ENCODE measurements around the gene RNU5B-1.

DNA sequence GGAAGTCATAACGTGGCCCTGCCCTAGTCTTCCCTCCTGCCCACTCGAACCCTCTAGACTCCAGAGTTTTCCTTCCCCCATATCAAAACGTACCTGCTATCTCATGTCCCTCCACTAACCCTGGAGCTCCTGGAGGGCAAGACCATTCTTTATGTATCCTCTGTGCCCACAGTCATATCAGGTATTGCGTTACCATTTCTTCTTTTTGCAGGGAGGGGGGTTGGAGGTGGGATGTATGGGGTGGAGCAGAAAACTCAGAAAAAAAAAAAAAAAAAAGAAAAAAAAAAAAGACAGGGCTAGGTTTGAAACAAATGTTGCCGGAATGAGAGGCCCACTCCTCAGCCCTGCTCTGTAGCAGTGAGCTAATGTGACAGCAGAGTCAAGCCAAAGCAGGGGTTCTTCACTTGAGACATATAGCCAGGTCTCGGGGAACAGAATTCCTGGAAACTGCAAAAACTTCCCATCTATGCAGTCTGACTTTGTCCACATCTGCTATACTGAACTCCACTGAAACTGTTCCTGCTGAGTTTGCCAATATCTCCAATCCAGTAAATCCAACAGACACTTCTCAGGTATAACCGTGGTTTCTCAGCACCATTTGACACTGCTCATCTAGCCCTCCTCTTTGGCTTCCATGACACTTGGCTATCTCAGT is 48.9 kb upstream of the RNU5B-1 start:
- TF ChIP-seq, protein P1, sequence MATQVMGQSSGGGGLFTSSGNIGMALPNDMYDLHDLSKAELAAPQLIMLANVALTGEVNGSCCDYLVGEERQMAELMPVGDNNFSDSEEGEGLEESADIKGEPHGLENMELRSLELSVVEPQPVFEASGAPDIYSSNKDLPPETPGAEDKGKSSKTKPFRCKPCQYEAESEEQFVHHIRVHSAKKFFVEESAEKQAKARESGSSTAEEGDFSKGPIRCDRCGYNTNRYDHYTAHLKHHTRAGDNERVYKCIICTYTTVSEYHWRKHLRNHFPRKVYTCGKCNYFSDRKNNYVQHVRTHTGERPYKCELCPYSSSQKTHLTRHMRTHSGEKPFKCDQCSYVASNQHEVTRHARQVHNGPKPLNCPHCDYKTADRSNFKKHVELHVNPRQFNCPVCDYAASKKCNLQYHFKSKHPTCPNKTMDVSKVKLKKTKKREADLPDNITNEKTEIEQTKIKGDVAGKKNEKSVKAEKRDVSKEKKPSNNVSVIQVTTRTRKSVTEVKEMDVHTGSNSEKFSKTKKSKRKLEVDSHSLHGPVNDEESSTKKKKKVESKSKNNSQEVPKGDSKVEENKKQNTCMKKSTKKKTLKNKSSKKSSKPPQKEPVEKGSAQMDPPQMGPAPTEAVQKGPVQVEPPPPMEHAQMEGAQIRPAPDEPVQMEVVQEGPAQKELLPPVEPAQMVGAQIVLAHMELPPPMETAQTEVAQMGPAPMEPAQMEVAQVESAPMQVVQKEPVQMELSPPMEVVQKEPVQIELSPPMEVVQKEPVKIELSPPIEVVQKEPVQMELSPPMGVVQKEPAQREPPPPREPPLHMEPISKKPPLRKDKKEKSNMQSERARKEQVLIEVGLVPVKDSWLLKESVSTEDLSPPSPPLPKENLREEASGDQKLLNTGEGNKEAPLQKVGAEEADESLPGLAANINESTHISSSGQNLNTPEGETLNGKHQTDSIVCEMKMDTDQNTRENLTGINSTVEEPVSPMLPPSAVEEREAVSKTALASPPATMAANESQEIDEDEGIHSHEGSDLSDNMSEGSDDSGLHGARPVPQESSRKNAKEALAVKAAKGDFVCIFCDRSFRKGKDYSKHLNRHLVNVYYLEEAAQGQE (IDR thresholded peaks at IDR 0.05; ENCODE audit: insufficient replicate concordance, low read depth) = no peak
- TF ChIP-seq, protein P2, sequence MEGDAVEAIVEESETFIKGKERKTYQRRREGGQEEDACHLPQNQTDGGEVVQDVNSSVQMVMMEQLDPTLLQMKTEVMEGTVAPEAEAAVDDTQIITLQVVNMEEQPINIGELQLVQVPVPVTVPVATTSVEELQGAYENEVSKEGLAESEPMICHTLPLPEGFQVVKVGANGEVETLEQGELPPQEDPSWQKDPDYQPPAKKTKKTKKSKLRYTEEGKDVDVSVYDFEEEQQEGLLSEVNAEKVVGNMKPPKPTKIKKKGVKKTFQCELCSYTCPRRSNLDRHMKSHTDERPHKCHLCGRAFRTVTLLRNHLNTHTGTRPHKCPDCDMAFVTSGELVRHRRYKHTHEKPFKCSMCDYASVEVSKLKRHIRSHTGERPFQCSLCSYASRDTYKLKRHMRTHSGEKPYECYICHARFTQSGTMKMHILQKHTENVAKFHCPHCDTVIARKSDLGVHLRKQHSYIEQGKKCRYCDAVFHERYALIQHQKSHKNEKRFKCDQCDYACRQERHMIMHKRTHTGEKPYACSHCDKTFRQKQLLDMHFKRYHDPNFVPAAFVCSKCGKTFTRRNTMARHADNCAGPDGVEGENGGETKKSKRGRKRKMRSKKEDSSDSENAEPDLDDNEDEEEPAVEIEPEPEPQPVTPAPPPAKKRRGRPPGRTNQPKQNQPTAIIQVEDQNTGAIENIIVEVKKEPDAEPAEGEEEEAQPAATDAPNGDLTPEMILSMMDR (IDR thresholded peaks at IDR 0.05; ENCODE audit: insufficient read depth, low read length) = no peak
